Measurements from ENCODE around the gene VWA8. TPM values are rescaled to one million over a fixed set of nuclear protein-coding genes. Genes with fewer than 3 reads are reported as not detected.

VWA8 gene
- total RNA-seq, 6 experiments from 2014 or later, result 11.3 to 14.7 (median 13.8) TPM

DNA sequence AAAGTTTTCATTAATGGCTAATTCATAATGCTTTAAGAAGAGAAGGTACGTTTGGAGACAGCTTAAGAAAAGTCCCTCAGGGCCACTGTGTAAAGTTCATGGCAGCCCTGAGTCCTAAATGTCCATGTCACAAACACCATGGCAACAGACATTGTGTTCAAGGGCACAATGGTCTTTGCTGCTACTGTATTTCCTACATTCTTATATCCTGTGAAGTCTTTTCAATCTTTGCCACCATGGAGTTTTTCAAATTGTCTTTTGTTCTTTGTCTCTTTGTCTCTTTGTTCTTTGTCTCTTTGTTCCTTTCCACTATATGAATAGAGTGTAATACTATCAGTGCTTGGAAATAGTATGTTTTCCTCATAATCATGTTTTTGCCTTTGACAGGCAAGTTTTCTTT is 178.8 kb downstream of the VWA8 start:
- no peaks in the 10 kb centered on the region for H3K27me3 Mint-ChIP-seq (ENCODE audit: insufficient read depth)
- peaks cover 7% of the 10 kb centered on the region; the same call in 1 of the 2 replicates for H3K4me1 Mint-ChIP-seq (ENCODE audit: low read depth)
- DNase-seq, result no peak
- no peaks in the 10 kb centered on the region for H3K9me3 Mint-ChIP-seq
- peaks cover 6% of the 10 kb centered on the region; the same call in 1 of the 2 replicates for H3K36me3 Mint-ChIP-seq (ENCODE audit: low read depth)
- TF ChIP-seq, protein P1, sequence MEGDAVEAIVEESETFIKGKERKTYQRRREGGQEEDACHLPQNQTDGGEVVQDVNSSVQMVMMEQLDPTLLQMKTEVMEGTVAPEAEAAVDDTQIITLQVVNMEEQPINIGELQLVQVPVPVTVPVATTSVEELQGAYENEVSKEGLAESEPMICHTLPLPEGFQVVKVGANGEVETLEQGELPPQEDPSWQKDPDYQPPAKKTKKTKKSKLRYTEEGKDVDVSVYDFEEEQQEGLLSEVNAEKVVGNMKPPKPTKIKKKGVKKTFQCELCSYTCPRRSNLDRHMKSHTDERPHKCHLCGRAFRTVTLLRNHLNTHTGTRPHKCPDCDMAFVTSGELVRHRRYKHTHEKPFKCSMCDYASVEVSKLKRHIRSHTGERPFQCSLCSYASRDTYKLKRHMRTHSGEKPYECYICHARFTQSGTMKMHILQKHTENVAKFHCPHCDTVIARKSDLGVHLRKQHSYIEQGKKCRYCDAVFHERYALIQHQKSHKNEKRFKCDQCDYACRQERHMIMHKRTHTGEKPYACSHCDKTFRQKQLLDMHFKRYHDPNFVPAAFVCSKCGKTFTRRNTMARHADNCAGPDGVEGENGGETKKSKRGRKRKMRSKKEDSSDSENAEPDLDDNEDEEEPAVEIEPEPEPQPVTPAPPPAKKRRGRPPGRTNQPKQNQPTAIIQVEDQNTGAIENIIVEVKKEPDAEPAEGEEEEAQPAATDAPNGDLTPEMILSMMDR (IDR thresholded peaks at IDR 0.05), result no peak
- no peak overlapping the region for H3K27ac Mint-ChIP-seq
- no peak overlapping the region for H3K4me3 Mint-ChIP-seq

DNA sequence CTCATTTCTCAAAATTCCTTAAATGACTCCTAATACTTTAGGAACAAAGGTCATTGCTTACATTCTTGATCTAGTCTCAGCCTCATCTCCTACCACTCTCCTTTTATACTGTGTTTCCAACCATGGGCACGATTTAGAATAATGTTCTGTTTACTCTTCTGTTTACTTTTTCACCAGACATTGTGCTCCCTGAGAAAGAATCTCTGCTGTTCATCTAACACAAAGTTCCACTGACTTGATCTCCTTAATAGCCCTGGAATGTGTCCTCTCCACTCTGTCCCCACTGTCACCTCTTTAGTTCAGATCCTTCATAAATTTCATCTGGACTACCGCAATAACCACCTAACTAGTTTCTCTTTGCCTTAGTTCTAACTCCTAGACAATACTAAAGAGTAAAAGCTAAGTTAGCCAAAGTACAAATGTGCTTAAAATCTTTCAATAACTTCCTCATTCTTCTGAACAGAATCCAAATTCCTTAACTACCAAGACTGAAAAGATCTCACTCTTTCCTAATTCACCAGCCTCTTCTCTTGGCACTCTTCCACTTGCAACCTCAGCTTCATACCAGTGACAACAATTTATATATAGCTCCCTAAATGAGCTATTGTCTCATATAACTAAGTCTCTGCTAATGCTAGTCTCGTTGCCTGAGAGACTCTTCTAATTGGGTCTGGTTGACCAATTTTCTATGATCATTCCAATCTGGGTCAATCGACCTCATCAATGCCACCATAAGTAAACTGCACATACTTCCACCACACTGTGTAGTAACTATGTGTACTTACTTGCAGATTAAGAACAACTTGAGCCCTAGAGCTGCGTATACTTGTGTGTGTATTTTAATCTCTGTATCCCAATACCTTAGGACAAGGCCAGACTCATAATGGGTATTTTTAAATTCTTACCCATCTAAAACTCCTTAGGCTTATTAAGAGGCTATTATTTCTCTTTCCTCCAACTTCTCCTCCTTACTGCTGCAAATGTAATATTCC is 179.9 kb downstream of the VWA8 start:
- Mint-ChIP-seq H3K4me1 (ENCODE audit: low read depth) (peaks cover 7% of the 10 kb centered on the region; the same call in 1 of the 2 replicates), H3K4me3 (no peak overlapping the region), H3K36me3 (ENCODE audit: low read depth) (peaks cover 7% of the 10 kb centered on the region; the same call in 1 of the 2 replicates), H3K9me3 (no peaks in the 10 kb centered on the region), H3K27ac (no peak overlapping the region), H3K27me3 (ENCODE audit: insufficient read depth) (no peaks in the 10 kb centered on the region)
- TF ChIP-seq, protein P1 (IDR thresholded peaks at IDR 0.05), result no peak
- DNase-seq, result peak; percentile 77

DNA sequence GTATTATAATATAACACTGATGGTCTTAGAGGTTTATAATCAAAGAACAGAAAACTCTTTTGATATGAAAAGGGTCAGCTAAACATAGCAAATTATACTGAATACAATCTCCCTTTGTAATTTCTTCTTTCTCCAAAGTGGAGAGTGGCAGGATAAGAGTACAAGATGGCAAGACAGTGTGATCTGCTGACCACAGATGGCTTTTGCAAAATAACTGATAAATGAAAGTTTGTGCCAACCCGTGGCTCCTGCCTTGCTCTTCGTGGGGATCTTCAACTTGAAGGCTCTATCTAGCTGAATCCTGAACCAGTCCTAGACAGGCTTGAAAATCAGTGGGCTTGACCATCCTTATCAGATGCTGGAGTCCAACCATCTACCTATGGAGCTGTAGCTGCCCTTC is 185.7 kb downstream of the VWA8 start:
- Mint-ChIP-seq H3K4me1 (ENCODE audit: low read depth) (no peaks in the 10 kb centered on the region), H3K4me3 (no peak overlapping the region), H3K27ac (no peak overlapping the region), H3K27me3 (ENCODE audit: insufficient read depth) (no peaks in the 10 kb centered on the region), H3K36me3 (ENCODE audit: low read depth) (peaks cover 7% of the 10 kb centered on the region; the same call in 1 of the 2 replicates), H3K9me3 (no peaks in the 10 kb centered on the region)
- no peak for DNase-seq
- TF ChIP-seq, protein P1 (IDR thresholded peaks at IDR 0.05), result no peak

DNA sequence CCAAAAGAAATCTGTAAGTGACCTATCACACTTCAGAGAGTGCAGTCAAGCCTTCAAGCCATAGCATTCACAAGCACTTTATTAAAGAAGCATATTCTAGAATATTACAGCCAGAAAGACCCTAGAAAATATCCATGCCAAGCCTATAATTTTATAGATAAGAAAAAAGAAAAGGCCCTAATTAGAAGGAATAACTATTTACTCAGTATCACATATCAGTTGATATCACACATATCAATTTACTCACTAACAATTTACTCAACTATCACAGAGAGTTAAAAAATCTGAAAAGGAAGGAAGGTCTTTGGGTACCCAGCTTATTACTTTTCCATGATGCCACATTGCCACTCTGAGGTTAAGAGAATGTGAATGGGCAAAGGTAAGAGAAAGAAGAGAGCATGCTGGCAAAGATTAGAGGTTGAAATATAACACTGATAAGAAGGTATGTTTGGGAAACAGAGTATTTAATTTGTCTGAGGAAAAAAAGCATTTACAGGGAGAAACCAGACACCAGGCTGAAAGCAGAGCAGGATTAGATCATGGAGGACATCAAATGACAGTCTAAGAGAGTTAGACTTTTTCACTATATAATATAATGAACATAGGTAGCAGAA is 186.2 kb downstream of the VWA8 start:
- Mint-ChIP-seq H3K36me3 (ENCODE audit: low read depth) (peaks cover 7% of the 10 kb centered on the region; the same call in 1 of the 2 replicates), H3K9me3 (no peaks in the 10 kb centered on the region), H3K27me3 (ENCODE audit: insufficient read depth) (no peaks in the 10 kb centered on the region), H3K4me3 (no peak overlapping the region), H3K4me1 (ENCODE audit: low read depth) (no peaks in the 10 kb centered on the region), H3K27ac (no peak overlapping the region)
- TF ChIP-seq, protein P1 (IDR thresholded peaks at IDR 0.05), result no peak
- DNase-seq, result no peak

DNA sequence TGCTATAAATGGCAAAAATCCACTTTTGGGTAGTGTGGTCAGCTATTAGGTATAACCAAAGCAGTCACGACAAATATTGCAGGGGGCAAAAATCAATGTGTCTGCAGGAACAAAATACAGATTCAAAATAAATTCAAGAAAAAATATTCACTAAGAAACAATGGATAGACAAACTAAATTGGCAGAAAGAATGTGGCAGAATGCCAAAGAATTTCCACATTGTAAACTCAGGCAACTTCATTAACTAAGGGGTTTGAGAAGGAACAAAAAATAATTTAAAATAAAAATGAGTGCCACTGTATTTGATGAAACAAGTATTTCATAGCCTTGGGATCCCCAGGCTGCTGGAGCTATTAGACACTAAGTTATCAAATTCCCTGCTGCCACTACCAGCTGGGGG is 193.1 kb downstream of the VWA8 start:
- TF ChIP-seq, protein P1 (IDR thresholded peaks at IDR 0.05), result no peak
- Mint-ChIP-seq H3K4me1 (ENCODE audit: low read depth) (no peaks in the 10 kb centered on the region), H3K4me3 (no peak overlapping the region), H3K27ac (no peak overlapping the region), H3K27me3 (ENCODE audit: insufficient read depth) (no peaks in the 10 kb centered on the region), H3K9me3 (no peaks in the 10 kb centered on the region), H3K36me3 (ENCODE audit: low read depth) (no peaks in the 10 kb centered on the region)
- no peak for DNase-seq
